ENCODE measurements around the gene PSD2.

- TF ChIP-seq POLR2AphosphoS5 (IDR thresholded peaks at IDR 0.05) (no peak), POLR2A (IDR thresholded peaks at IDR 0.05) (no peak), CTCF (IDR thresholded peaks at IDR 0.05) (no peak), EP300 (IDR thresholded peaks at IDR 0.05) (no peak)
Observed at GRCh38 chr5:139867581-139867980, 72.0 kb downstream of the PSD2 start.
